HCT116 (cell line): Measurements from ENCODE around the gene BRIP1. TPM values are rescaled to one million over a fixed set of nuclear protein-coding genes. Genes with fewer than 3 reads are reported as not detected.

Source experiments
- ATAC-seq: fragments of 200-7000 bp; cut with Tn5 transposase; 2 replicates; pipeline ENCODE4 v1.9.1; 2020; ENCODE audit warnings: mild to moderate bottlenecking, moderate library complexity
- BruUV-seq: library from RNA; stranded (reverse); fragments of 400-500 nt; replicated peaks from 2 replicates; lab custom pipeline; 2021; lab: Mats Ljungman, UMichigan
- CTCF ChIA-PET: fragments of 300-600 bp; sonication (Branson Sonifier 250); formaldehyde crosslinking; loops from one replicate; lab custom pipeline; 2021; ENCODE audit warnings: antibody characterized with exemption; lab: Charles Lee
- POLR2A ChIA-PET: fragments of 300-600, 350-600 bp; sonication (Branson Sonifier 250); formaldehyde crosslinking; loops from one replicate; lab custom pipeline; 2021; ENCODE audit warnings: antibody characterized with exemption; lab: Charles Lee
- RAD21 ChIA-PET, 2 experiments: fragments of 300-600 bp; sonication (Branson Sonifier 250); formaldehyde crosslinking; loops; one replicate each; lab custom pipeline; 2023; ENCODE audit warnings: low total read pairs in 2 of 2; ENCODE audit not compliant: uncharacterized antibody in 2 of 2, unreplicated experiment in 2 of 2, low non-redundant PET in 1 of 2; lab: Charles Lee
- DNase-seq: peaks from one replicate; pipeline ENCODE4 v3.0.0-alpha.2; 2010; ENCODE audit warnings: low read depth, low spot score
- H2AFZ ChIP-seq: fragments of 200-600 bp; shearing (Covaris generic), sonication (generic); 2 replicates; pipeline ENCODE4 v1.6.1; 2017; ENCODE audit warnings: low read depth, mixed run types, mixed read lengths, antibody characterized with exemption, low read length; ENCODE audit not compliant: poor library complexity, severe bottlenecking
- H3K27ac ChIP-seq: 2 replicates; pipeline ENCODE4 v1.5.1; 2012; ENCODE audit warnings: low read depth, low read length
- H3K27me3 ChIP-seq: fragments of 200-600 bp; sonication (generic); 2 replicates; pipeline ENCODE4 v1.6.1; 2016; ENCODE audit warnings: mixed run types, low read length, mixed read lengths; ENCODE audit not compliant: insufficient read depth
- H3K36me3 ChIP-seq, 2 experiments: fragments of 200-500 bp in 1 of 2; fragments of 200-600 bp in 1 of 2; sonication (Bioruptor generic) in 1 of 2; sonication (generic) in 1 of 2; 2 replicates each; pipeline versions ENCODE4 v1.5.1 to v1.6.1; 2014 to 2016; ENCODE audit warnings: low read length in 2 of 2, inconsistent platforms in 1 of 2, mixed read lengths in 1 of 2, mixed run types in 1 of 2; ENCODE audit not compliant: insufficient read depth in 2 of 2, control insufficient read depth in 1 of 2
- H3K4me1 ChIP-seq, 2 experiments: fragments of 200-600 bp in 1 of 2; sonication (generic) in 1 of 2; 2 replicates each; pipeline versions ENCODE4 v1.5.1 to v1.6.1; 2012 to 2017; ENCODE audit warnings: low read length in 2 of 2, inconsistent platforms in 1 of 2, mild to moderate bottlenecking in 1 of 2, mixed read lengths in 1 of 2, mixed run types in 1 of 2, moderate library complexity in 1 of 2; ENCODE audit not compliant: insufficient read depth in 2 of 2, control insufficient read depth in 1 of 2
- H3K4me2 ChIP-seq: fragments of 200-600 bp; sonication (generic); 2 replicates; pipeline ENCODE4 v1.6.1; 2017; ENCODE audit warnings: mixed run types, low read length, mixed read lengths
- H3K4me3 ChIP-seq, 2 experiments: fragments of 200-600 bp in 1 of 2; sonication (generic) in 1 of 2; replicated peaks in 1 of 2; 2 replicates each; pipeline ENCODE4 v1.5.1; 2011 to 2016; ENCODE audit warnings: low read length in 2 of 2, control low read depth in 1 of 2, low read depth in 1 of 2, mild to moderate bottlenecking in 1 of 2, mixed read lengths in 1 of 2, mixed run types in 1 of 2
- H3K79me2 ChIP-seq: fragments of 200-600 bp; sonication (generic); 2 replicates; pipeline ENCODE4 v1.6.1; 2017; ENCODE audit warnings: mild to moderate bottlenecking, mixed run types, low read length, moderate library complexity, mixed read lengths; ENCODE audit not compliant: insufficient read depth
- H3K9ac ChIP-seq: fragments of 200-600 bp; sonication (generic); 2 replicates; pipeline ENCODE4 v1.6.1; 2016; ENCODE audit warnings: low read length, mixed read lengths
- H3K9me2 ChIP-seq: fragments of 200-600 bp; sonication (generic), shearing (Covaris generic); 2 replicates; pipeline ENCODE4 v1.6.1; 2017; ENCODE audit warnings: mixed run types, mild to moderate bottlenecking, moderate library complexity; ENCODE audit not compliant: insufficient read depth
- H3K9me3 ChIP-seq, 2 experiments: fragments of 200-500 bp in 1 of 2; fragments of 200-600 bp in 1 of 2; sonication (Bioruptor generic) in 1 of 2; sonication (generic) in 1 of 2; 2 replicates each; pipeline ENCODE4 v1.6.1; 2014 to 2017; ENCODE audit warnings: low read length in 2 of 2, mixed read lengths in 2 of 2, inconsistent platforms in 1 of 2, low read depth in 1 of 2, mild to moderate bottlenecking in 1 of 2, mixed run types in 1 of 2, moderate library complexity in 1 of 2; ENCODE audit not compliant: control insufficient read depth in 1 of 2, insufficient read depth in 1 of 2
- H4K20me1 ChIP-seq: fragments of 200-600 bp; sonication (generic), shearing (Covaris generic); 2 replicates; pipeline ENCODE4 v1.6.1; 2017; ENCODE audit warnings: mixed run types, mild to moderate bottlenecking, moderate library complexity; ENCODE audit not compliant: insufficient read depth
- CBX3 ChIP-seq: IDR thresholded peaks from 2 replicates; pipeline ENCODE4 v1.6.1; 2012; ENCODE audit warnings: low read depth
- EGR1 ChIP-seq: IDR thresholded peaks from 2 replicates; pipeline ENCODE4 v1.6.1; 2012; ENCODE audit warnings: low read depth
- EZH2phosphoT487 ChIP-seq: fragments of 200-600 bp; IDR thresholded peaks from 2 replicates; pipeline ENCODE4 v1.6.1; 2018; ENCODE audit warnings: antibody characterized with exemption, borderline replicate concordance
- FOSL1 ChIP-seq: IDR thresholded peaks from 2 replicates; pipeline ENCODE4 v1.6.1; 2012; ENCODE audit warnings: low read depth
- JUND ChIP-seq: IDR thresholded peaks from 2 replicates; pipeline ENCODE4 v1.6.1; 2012
- RAD21 ChIP-seq: IDR thresholded peaks from 2 replicates; pipeline ENCODE4 v1.6.1; 2012; ENCODE audit warnings: low read depth, mild to moderate bottlenecking
- SIN3A ChIP-seq: IDR thresholded peaks from 2 replicates; pipeline ENCODE4 v1.6.1; 2012; ENCODE audit warnings: low read depth
- SRF ChIP-seq: IDR thresholded peaks from 2 replicates; pipeline ENCODE4 v1.6.1; 2012; ENCODE audit warnings: low read depth
- TCF7L2 ChIP-seq: IDR thresholded peaks from 2 replicates; pipeline ENCODE4 v1.7.0; 2011; ENCODE audit warnings: borderline replicate concordance, inconsistent platforms; ENCODE audit not compliant: insufficient read depth, insufficient read length; ENCODE audit errors: extremely low read depth
- intact Hi-C: fragments of 100-400 bp; cut with micrococcal nuclease; formaldehyde crosslinking; loops from 2 replicates; pipeline ENCODE4 v1.10.0; 2022
- total RNA-seq: library from RNA; stranded (reverse); gene quantifications from one replicate; pipeline ENCODE4 v1.2.1, GENCODE V29; 2021; ENCODE audit not compliant: unreplicated experiment
- TF ChIP-seq, protein P1 (sequence below): IDR thresholded peaks from 2 replicates; pipeline ENCODE4 v1.6.1; 2012
- TF ChIP-seq, protein P2 (sequence below): IDR thresholded peaks from 2 replicates; pipeline ENCODE4 v1.6.1; 2012; ENCODE audit warnings: low read depth
- TF ChIP-seq, protein P3 (sequence below): IDR thresholded peaks from 2 replicates; pipeline ENCODE4 v1.6.1; 2012

The BRIP1 gene
- total RNA-seq, 1 experiment from 2014 or later = 22.2 TPM

DNA sequence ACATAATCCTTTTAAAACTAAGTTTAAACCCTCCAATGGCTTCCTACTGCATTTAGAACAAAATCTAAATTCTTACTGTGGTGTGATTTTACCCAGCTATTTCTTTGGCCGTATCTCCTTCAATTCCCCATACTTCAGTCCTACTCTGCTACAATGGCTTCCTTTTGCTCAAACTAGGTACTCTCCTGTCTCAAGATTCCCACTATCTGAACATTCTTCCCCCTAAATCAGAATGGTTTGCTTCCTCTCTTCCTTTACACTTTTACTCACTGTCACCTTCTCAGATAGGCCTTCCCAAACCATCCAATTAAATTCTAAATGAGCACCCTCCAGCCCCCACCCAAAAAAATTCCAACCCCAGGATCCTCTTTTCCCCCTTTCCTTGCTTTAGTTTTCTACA lies 109.2 kb downstream of the BRIP1 start:
- ATAC-seq = no peak
- Histone ChIP-seq H3K36me3 (no peaks in the 10 kb centered on the region), H3K79me2 (no peaks in the 10 kb centered on the region), H3K9me2 (no peaks in the 10 kb centered on the region), H2AFZ (no peak overlapping the region), H3K27ac (no peak overlapping the region), H4K20me1 (no peaks in the 10 kb centered on the region; the same call in 1 of the 2 replicates), H3K27me3 (no peaks in the 10 kb centered on the region), H3K9ac (no peak overlapping the region), H3K9me3 (no peaks in the 10 kb centered on the region), H3K4me3 (no peak overlapping the region), H3K4me2 (no peak overlapping the region), H3K4me1 (no peaks in the 10 kb centered on the region)
- ChIA-PET CTCF (no interaction called here), POLR2A (no interaction called here), RAD21 (no interaction called here)
- intact Hi-C loops = no loop called here
- no TSS peak for BruUV-seq
- TF ChIP-seq, protein P1, sequence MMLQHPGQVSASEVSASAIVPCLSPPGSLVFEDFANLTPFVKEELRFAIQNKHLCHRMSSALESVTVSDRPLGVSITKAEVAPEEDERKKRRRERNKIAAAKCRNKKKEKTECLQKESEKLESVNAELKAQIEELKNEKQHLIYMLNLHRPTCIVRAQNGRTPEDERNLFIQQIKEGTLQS = no peak
- no peak for TF ChIP-seq CBX3
- DNase-seq = no peak

GRCh38 chr17:61753696-61754095 lies 109.6 kb downstream of the BRIP1 start:
- Histone ChIP-seq H3K79me2 (no peaks in the 10 kb centered on the region), H3K27me3 (no peaks in the 10 kb centered on the region), H3K4me3 (no peak overlapping the region)
- no TSS peak for BruUV-seq
- no peak for ATAC-seq
- TF ChIP-seq RAD21 = no peak
- TF ChIP-seq, all 23 proteins: peak for 0
- no peak for DNase-seq
- Histone ChIP-seq H3K36me3 (no peaks in the 10 kb centered on the region), H3K27ac (no peak overlapping the region), H3K9me3 (no peaks in the 10 kb centered on the region), H3K4me2 (no peak overlapping the region), H3K9ac (no peak overlapping the region), H2AFZ (no peak overlapping the region), H3K9me2 (no peaks in the 10 kb centered on the region), H4K20me1 (no peaks in the 10 kb centered on the region; the same call in 1 of the 2 replicates), H3K4me1 (no peaks in the 10 kb centered on the region)
- CTCF ChIA-PET = no interaction called here
- POLR2A ChIA-PET = no interaction called here
- RAD21 ChIA-PET = no interaction called here
- intact Hi-C loops = no loop called here

GRCh38 chr17:61750656-61751055 lies 112.7 kb downstream of the BRIP1 start:
- Histone ChIP-seq H3K27ac (no peak overlapping the region), H3K9me2 (no peaks in the 10 kb centered on the region), H4K20me1 (no peaks in the 10 kb centered on the region), H3K9ac (no peak overlapping the region), H3K36me3 (no peaks in the 10 kb centered on the region), H3K4me3 (no peak overlapping the region), H3K27me3 (no peaks in the 10 kb centered on the region), H3K4me2 (no peak overlapping the region), H2AFZ (no peak overlapping the region), H3K4me1 (no peaks in the 10 kb centered on the region), H3K9me3 (peaks cover 0 to 8% of the 10 kb centered on the region in 2 experiments; a peak in 1 of 4 replicates), H3K79me2 (no peaks in the 10 kb centered on the region)
- DNase-seq = no peak
- RAD21 ChIA-PET = no interaction called here
- BruUV-seq = no TSS peak
- CTCF ChIA-PET = no interaction called here
- POLR2A ChIA-PET = no interaction called here
- intact Hi-C loops = no loop called here
- ATAC-seq = no peak
- TF ChIP-seq, protein P2, sequence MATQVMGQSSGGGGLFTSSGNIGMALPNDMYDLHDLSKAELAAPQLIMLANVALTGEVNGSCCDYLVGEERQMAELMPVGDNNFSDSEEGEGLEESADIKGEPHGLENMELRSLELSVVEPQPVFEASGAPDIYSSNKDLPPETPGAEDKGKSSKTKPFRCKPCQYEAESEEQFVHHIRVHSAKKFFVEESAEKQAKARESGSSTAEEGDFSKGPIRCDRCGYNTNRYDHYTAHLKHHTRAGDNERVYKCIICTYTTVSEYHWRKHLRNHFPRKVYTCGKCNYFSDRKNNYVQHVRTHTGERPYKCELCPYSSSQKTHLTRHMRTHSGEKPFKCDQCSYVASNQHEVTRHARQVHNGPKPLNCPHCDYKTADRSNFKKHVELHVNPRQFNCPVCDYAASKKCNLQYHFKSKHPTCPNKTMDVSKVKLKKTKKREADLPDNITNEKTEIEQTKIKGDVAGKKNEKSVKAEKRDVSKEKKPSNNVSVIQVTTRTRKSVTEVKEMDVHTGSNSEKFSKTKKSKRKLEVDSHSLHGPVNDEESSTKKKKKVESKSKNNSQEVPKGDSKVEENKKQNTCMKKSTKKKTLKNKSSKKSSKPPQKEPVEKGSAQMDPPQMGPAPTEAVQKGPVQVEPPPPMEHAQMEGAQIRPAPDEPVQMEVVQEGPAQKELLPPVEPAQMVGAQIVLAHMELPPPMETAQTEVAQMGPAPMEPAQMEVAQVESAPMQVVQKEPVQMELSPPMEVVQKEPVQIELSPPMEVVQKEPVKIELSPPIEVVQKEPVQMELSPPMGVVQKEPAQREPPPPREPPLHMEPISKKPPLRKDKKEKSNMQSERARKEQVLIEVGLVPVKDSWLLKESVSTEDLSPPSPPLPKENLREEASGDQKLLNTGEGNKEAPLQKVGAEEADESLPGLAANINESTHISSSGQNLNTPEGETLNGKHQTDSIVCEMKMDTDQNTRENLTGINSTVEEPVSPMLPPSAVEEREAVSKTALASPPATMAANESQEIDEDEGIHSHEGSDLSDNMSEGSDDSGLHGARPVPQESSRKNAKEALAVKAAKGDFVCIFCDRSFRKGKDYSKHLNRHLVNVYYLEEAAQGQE = no peak
- TF ChIP-seq SIN3A = no peak
- TF ChIP-seq CBX3 = no peak
- no peak for TF ChIP-seq FOSL1
- TF ChIP-seq, protein P3, sequence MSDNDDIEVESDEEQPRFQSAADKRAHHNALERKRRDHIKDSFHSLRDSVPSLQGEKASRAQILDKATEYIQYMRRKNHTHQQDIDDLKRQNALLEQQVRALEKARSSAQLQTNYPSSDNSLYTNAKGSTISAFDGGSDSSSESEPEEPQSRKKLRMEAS = no peak
- TF ChIP-seq EGR1 = no peak
- TF ChIP-seq JUND = no peak
- TF ChIP-seq SRF = no peak
- no peak for TF ChIP-seq TCF7L2
- no peak for TF ChIP-seq EZH2phosphoT487
